Measurements from ENCODE around the gene PTTG1IP.
"Not testable (repeated sequence)": the region's sequence is repeated elsewhere in the genome, so short reads cannot be mapped to it uniquely, and the experiment has no call there.

The PTTG1IP gene

GRCh38 chr21:44880405-44881197 lies 7.1 kb upstream of the PTTG1IP start:
- DNase-seq: peak; percentile 53

DNA sequence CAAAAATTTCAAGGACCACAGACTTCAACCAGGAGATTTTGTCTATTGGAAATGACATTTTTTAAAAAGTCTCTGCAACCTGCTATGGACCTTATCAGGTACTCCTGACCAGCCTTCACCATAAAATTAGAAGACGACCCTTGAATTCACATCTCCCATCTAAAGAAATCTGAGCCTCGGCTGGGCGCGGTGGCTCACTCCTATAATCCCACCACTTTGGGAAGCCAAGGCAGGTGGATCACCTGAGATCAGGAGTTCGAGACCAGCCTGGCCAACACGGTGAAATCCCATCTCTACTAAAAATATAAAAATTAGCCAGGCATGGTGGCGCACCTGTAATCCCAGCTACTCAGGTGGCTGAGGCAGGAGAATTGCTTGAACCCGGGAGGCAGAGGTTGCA lies 5.7 kb upstream of the PTTG1IP start:
- not testable (repeated sequence) for DNase-seq

DNA sequence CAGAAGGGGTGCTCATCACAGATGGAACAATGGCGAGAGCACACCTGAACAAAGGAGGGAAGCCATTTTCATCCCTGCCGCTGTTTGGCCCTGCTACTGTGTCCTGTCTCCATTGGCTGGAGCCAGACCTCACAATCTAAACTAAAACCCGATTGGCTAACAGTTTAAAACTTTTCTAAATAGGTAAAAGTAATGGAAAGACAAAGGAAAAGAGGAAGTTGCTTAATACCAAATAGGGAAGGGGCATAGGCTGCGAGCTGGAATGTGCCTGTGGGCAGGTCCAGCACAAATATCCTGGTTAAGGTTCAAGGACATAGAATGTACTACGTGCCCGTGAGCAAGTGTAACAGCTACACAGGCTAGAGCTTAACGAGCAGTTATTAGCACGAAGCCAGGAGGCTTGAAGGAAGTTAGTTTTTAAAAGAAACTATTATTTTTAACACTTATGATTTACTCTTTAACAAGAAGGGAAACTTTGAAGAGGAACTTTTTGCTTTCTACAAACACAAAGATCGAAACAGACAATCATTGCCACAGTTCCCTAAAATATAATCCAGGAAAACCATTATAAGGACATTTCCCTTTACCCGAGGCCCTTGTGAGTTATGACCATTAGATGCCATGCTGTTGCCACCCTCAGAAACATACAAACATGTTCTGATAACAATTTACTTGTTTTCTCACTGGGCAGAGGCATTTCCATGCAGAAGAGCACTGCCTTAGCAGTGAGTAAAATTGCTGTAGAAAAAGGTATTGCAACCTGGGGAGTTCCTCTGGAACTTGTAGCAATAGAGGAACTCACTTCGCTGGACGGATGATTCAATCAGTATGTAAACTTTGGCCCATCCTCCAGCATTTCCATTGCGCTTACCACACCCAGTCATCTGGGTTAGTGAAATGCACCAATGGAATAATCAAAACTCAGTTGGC lies 4.8 kb upstream of the PTTG1IP start:
- no peak for DNase-seq

DNA sequence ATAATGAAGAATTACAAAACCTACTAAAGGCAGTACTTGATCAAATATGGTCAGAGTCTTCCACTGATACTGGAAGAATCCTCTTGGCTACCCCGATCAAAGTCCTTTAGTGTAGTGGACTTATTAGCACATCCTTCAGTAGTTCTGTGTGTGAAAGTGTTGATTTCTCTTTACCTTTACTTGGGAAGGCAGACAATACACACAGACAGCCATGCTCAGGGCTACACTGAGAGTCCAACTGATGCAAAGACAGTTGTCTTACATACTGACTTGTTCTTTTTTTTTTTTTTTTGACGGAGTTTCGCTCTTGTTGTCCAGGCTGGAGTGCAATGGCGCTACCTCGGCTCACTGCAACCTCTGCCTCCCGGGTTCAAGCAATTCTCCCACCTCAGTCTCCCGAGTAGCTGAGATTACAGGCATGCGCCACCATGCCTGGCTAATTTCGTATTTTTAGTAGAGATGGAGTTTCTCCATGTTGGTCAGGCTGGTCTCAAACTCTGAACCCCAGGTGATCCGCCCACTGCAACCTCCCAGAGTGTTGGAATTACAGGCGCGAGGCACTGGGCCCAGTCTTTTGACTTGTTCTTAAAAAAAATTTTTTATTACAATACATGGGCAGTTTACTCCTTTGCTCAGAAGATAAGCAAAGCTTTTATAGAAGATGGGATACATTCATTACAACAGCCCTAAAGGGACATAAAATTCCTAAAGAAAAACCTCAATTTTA lies 3.5 kb upstream of the PTTG1IP start:
- DNase-seq: no peak

GRCh38 chr21:44875316-44875700 lies 1.8 kb upstream of the PTTG1IP start:
- no peak for DNase-seq

DNA sequence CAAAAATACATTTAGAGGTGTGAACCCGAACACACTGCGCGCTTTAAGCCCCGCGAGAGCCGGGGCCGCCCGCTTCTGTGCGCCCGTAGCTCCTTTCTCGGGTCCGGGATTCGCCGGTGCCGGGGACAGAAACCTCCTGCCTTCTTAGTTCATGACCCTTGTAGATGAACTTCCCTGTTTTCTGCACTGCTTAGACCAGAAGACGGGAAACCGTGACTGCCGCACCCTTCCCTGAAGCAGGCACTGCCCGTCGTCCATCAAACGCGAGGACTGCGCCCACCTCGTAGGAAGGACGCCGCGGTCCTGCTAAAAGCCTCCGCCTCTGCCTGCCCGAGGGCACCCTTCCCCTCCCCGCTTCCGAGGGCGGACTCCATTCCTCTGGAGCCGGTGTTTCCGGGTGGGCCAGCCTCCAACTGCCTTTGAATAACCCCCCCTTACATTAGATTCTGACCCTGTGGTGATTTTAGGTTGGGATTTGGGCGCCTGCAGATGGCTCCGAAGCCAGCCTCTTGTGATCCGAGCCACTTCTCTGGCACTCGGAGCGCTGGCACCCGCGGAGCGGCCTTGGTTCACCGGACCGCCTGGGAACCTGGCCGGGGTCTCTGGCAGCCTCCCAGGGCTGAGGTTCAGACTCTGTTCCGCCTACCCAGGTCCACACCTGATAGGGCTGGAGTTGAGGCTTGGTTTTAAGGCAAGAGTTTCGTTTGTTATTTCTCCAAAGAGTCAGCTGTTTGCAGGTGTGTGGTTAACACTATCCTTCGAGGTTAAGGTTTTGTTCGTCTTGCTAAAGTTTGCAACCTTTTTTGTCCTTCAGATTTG lies 1.2 kb upstream of the PTTG1IP start:
- DNase-seq: no peak

- no peak for DNase-seq
Measured at GRCh38 chr21:44874240-44874496, 678 bp upstream of the PTTG1IP start.

DNA sequence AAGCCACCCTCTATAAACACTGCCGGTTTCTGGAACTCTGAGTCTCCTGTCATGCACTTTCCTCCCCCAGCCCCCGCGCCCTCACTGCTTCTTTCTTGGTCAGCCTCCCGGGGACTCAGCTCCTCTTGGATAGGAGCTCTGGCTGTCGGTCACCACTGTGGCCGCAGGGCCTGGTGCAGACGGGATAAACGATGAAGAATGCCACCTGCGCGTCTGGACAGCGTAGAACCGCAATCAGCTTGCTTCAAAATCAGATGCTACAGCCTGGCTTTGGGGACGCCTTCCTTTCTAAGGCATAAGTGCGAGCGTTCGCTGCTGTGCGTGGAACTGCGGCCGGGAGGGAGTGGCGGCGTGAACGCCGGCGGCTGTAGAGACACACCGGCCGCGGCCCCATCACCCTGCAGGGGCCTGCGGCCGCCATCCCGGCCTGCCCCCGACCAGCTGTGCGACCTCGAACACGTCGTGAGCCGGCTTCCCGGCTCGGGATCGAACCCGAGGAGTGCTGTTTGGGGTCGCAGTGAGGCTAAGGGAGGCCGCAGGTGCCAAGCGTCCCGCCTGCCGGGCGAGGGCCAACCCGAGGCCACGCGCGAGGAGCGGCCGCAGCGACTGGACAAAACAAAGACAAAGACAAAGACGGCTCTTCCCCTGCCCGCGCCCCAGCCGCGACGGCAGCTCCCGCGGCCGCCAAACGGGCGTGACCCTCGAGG lies 688 bp downstream of the PTTG1IP start:
- no peak for DNase-seq

- DNase-seq: no peak
Measured at GRCh38 chr21:44872323-44872648, 1.2 kb downstream of the PTTG1IP start.

GRCh38 chr21:44871576-44872269 lies 1.8 kb downstream of the PTTG1IP start:
- no peak for DNase-seq

- no peak for DNase-seq
Measured at GRCh38 chr21:44870748-44871495, 2.6 kb downstream of the PTTG1IP start.

DNA sequence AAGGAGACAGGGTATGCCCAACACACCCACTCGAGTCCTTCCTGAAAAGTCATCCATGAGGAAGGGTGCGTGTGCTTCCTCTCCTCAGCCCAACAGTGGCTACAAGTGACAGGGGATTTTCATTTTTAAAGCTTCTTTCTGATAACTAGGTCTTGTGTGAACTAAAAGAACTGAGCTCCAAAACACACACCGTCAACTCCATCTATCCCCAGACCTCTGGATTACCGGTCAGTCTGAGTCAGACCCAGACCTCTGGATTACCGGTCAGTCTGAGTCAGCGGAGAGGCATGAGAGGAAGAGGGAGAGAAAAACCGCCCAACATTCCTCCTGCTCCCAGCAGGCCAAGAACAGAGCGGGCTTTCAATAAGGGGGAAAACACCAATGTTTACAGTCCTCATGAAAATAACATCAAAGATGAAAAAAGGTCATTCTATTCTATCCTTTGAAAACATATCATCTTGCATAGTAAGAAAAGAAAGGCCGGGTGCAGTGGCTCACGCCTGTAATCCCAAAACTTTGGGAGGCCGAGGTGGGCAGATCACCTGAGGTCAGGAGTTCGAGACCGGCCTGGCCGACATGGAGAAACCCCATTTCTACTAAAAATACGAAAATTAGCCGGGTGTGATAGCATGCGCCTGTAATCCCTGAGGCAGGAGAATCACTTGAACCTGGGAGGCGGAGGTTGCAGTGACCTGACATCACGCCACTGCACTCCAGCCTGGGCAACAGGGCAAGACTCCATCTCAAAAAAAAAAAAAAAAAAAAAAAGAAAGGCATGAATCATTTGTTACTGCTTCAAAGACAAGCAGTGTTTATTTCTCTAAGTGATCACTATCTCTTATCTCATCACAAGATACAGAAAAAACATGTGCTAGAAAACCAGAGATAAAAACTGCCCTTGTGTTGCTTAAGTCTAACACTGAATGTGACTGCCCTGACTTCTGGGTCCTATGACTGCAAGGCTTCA lies 3.4 kb downstream of the PTTG1IP start:
- DNase-seq: peak; percentile 90

GRCh38 chr21:44868707-44869106 lies 4.8 kb downstream of the PTTG1IP start:
- no peak for DNase-seq

DNA sequence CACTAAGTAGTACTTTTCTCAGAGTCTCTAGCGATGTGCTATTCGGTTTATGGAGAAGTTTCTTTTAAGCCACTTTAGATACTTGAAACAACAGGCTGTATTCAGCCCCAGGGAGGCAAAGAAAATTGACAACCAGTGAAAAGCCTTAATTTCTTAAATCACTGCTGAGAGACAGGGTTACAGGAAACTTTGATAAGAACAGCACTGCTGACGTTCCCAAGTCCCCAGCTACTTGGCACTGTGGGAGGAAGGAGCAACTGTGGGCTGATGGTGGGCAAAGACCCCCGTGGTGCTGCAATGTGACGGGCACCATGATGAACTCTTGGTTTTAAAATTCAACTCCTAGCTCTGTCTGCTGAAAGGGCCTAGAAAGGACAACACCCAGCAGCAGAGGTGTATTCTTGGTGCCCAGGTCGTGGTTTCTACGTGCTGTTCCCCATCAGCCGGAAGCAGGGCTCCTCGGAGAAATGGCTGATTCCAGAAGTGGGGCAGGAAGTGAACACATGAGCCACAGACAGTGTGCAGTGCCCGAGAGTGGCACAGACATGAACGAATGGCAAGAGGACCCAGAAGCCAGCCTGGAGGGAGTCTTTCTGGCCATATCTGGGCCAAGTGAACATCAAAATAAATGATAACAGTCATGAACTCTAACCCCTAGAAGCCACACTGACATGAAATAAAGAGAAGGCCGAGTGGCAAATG lies 5.3 kb downstream of the PTTG1IP start:
- no peak for DNase-seq

- no peak for DNase-seq
Measured at GRCh38 chr21:44867464-44867863, 6.0 kb downstream of the PTTG1IP start.

- peak; percentile 62 for DNase-seq
Measured at GRCh38 chr21:44866780-44867179, 6.7 kb downstream of the PTTG1IP start.

- DNase-seq: no peak
Measured at GRCh38 chr21:44865561-44866280, 7.8 kb downstream of the PTTG1IP start.

Measured in fibroblast of skin of abdomen (primary cell).